ENCODE data around the gene COPS4.
"Not testable (repeated sequence)": the region's sequence is repeated elsewhere in the genome, so short reads cannot be mapped to it uniquely, and the experiment has no call there.

The COPS4 gene

GRCh38 chr4:83023599-83023998 is 11.4 kb upstream of the COPS4 start:
- DNase-seq (ENCODE audit: low read depth, low spot score): not testable (repeated sequence)

DNA sequence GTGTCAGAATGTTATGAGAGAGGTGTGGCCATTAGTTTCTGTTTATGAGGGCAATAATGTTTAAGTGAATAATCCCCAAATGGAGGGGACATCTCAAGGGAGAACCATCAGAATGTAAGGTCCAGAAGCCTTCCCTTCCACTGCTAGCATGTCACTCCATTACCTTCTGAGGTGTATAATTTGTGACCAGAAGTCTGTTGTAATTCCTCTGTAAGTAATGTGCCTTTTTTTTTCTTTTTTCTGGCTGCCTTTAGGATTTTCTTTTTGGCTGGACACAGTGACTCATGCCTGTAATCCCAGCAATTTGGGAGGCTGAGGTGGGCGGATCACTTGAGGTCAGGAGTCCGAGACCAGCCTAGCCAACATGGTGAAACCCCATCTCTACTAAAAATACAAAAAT is 10.8 kb upstream of the COPS4 start:
- no peak for DNase-seq (ENCODE audit: low read depth, low spot score)

- no peak for DNase-seq (ENCODE audit: low read depth, low spot score)
Observed at GRCh38 chr4:83025563-83025962, 9.4 kb upstream of the COPS4 start.

DNA sequence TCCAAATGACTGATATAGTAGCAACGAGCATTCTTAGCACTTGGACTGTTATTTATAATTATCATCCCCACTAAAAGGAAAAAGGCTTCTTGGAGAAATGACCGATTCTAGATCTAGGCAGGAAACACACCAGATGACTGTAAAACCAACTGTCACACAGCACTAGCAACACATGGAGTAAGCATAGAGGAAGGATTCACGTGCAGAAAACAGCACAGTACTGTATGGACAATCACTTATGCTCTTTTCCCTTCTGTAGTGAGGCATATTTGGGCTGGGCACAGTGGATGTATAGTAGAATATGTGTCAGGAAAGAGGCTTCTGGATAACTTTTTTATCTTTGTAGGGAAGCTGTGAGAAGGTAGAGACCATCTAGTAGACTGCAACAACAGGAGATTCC is 6.0 kb upstream of the COPS4 start:
- DNase-seq (ENCODE audit: low read depth, low spot score): no peak

DNA sequence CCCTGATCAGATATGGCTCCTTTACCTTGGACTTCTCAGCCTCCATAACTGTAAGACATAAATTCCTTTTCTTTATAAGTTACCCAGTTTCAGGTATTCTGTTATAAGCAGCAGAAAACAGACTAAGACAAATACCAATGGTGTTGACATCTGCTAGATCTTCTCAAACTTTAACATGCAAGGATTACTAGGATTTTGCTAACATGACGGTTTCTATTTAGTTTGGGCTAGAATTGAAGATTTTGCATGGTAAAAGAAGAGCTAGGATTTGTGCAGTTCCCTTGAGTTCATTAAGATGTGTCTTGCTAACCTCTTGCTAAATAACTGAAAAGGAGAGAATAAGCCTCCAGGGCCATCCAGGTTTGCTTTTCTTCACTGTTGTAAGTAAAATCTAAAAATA is 5.3 kb upstream of the COPS4 start:
- no peak for DNase-seq (ENCODE audit: low read depth, low spot score)

GRCh38 chr4:83036991-83037665 is 2.1 kb downstream of the COPS4 start:
- no peak for DNase-seq (ENCODE audit: low read depth, low spot score)

- no peak for DNase-seq (ENCODE audit: low read depth, low spot score)
Observed at GRCh38 chr4:83040269-83040668, 5.3 kb downstream of the COPS4 start.

DNA sequence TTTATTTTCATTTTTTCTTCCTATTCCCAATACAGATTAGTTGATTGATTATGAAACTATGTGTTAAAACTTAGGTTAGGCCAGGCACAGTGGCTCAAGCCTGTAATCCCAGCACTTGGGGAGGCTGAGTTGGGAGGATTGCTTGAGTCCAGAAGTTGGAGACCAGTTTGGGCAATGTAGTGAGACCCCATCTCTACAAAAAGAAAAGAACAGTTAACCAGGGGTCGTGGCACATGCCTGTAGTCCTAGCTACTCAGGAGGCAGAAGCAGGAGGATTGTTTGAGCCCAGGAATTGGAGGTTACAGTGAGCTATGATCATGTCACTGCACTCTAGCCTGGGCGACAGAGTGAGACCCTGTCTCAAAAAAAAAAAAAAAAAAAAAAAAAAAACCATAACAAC is 8.2 kb downstream of the COPS4 start:
- DNase-seq (ENCODE audit: low read depth, low spot score): not testable (repeated sequence)

GRCh38 chr4:83043801-83044407 is 8.9 kb downstream of the COPS4 start:
- DNase-seq (ENCODE audit: low read depth, low spot score): no peak

- no peak for DNase-seq (ENCODE audit: low read depth, low spot score)
Observed at GRCh38 chr4:83046693-83047473, 11.9 kb downstream of the COPS4 start.

- DNase-seq (ENCODE audit: low read depth, low spot score): not testable (repeated sequence)
Observed at GRCh38 chr4:83048781-83049180, 13.8 kb downstream of the COPS4 start.

- DNase-seq (ENCODE audit: low read depth, low spot score): peak; percentile 7
Observed at GRCh38 chr4:83054928-83055327, 19.9 kb downstream of the COPS4 start.

GRCh38 chr4:83062739-83063138 is 27.8 kb downstream of the COPS4 start:
- DNase-seq (ENCODE audit: low read depth, low spot score): no peak

- DNase-seq (ENCODE audit: low read depth, low spot score): no peak
Observed at GRCh38 chr4:83065266-83065665, 30.3 kb downstream of the COPS4 start.

GRCh38 chr4:83067058-83067639 is 32.2 kb downstream of the COPS4 start:
- DNase-seq (ENCODE audit: low read depth, low spot score): no peak

GRCh38 chr4:83071116-83071515 is 36.1 kb downstream of the COPS4 start:
- DNase-seq (ENCODE audit: low read depth, low spot score): no peak

DNA sequence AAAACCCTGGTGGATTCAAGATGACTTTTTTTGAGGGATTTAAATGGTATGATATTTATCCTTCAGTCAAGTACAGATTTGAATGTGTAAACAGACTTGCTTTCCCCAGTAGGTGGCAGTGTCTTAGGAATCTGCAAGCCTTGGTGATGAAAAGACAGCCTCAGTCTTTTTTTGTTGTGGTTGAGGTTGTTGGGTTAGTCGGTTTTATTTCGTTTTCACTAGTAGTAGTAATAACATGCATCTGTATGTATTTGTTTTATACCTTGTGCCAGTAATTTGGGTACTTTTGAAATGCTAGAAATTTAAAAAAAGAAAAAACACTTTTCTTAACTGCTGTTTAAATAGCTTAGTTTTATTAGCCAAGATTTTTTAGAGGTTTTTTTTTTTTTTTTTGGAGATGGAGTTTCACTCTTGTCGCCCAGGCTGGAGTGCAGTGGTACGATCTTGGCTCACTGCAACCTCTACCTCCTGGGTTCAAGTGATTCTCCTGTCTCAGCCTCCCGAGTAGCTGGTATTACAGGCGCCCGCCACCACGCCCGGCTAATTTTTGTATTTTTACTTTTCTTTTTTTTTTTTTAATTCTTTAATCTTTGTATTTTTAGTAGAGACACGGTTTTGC is 39.2 kb downstream of the COPS4 start:
- peak; percentile 67 for DNase-seq (ENCODE audit: low read depth, low spot score)

DNA sequence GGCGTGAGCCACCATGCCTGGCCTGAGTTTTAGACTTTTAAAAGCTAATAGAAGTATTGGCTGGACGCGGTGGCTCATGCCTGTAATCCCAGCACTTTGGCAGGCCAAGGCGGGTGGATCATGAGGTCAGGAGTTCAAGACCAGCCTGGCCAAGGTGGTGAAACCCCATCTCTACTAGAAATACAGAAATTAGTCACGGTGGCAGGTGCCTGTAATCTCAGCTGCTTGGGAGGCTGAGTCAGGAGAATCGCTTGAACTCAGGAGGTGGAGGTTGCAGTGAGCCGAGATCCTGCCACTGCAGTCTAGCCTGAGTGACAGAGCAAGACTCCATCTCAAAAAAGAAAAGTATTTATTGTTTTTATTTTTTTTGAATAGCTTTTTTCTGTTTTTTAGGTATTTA is 39.8 kb downstream of the COPS4 start:
- DNase-seq (ENCODE audit: low read depth, low spot score): not testable (repeated sequence)

DNA sequence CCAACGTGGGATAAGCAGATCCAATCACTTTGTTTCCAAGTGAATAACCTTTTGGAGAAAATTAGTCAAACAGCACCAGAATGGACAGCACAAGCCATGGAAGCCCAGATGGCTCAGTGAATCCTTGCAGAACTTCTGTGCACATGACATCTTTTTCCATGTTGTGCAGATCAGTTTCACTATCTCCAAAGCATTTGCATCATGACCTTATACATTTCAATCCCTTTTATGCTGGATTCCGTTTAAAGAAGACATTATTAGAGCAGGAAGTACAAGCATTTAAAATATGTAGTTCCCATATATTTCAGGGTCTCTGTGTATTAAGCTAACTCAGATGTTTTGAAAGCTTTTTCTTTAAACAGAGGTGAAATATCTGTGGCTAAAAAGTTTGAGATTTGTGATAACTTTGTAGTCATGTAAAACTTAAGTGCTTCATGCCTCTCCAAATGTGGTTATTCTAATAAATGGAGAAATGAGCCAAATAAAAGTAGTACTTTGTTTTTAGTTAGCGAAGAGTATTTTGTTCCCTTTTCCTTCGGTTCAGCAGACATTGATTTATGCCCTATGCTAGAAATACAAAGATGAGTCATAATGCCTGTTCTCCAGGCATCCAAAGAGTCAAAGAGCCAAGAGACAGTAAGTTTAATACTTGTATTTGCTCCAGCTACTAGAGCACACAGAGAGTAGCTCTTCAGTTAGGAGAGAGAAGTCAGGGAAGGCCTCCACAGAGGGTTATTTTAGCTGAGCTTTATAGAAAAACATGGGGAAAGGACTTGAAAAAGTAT is 40.5 kb downstream of the COPS4 start:
- no peak for DNase-seq (ENCODE audit: low read depth, low spot score)

DNA sequence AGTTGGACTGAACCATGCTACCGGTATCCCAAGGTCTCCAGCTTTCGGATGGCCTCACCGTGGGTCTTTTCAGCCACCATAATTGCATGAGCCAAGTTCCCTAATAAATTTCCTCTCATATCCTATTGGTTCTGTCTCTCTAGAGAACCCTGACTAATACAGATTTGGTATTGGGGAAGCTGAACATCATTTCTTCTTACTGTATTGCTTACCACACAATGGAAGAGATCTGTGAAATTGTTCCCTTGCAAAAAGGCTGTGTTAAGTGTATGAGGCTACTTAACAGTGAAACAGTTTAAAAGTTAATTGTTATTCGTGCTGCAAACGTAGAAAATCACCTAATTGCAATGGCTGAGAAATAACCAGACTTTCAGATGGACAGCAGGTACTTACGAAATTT is 45.6 kb downstream of the COPS4 start:
- DNase-seq (ENCODE audit: low read depth, low spot score): no peak

DNA sequence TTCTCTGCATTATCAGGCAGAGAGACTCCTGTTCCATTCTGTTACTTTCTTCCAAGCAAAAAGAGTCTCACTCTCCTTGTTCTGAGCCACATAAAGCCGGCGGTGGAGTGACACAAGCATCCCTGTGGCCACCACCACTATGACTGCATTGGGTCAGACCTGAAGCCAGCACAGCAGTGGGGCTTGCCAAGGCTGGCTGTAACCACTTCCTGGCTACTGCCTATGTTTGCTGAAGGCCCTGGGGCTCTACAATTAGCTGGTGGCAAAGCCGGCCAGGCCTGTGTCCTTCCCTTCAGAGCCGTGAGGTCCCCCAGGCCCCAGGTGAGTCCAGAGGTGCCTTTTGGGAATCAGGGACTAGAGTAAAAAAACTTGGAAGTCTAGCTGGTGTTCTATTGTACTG is 47.8 kb downstream of the COPS4 start:
- DNase-seq (ENCODE audit: low read depth, low spot score): no peak

Data from smooth muscle cell of the brain vasculature (primary cell).